ENCODE measurements around the gene TMEM150C.
A peak's percentile ranks its signal among the peaks of the same experiment; 100 is the strongest.

Gene TMEM150C

GRCh38 chr4:82467471-82467870, 94.3 kb downstream of the TMEM150C start:
- Histone ChIP-seq H3K4me1 (ENCODE audit: control insufficient read depth, insufficient read depth, low read length) (peaks cover 4% of the 10 kb centered on the region), H3K9me3 (replicated peaks; ENCODE audit: low read length) (no peaks in the 10 kb centered on the region), H3K9ac (ENCODE audit: low read depth, low read length) (no peak overlapping the region), H3K4me2 (ENCODE audit: low read length) (no peak overlapping the region), H3K4me3 (ENCODE audit: low read length) (no peak overlapping the region), H3K27me3 (ENCODE audit: control insufficient read depth, insufficient read depth, low read length) (no peaks in the 10 kb centered on the region), H3K36me3 (ENCODE audit: insufficient read depth, low read length) (peaks cover 12% of the 10 kb centered on the region)

GRCh38 chr4:82463221-82463620, 98.6 kb downstream of the TMEM150C start:
- Histone ChIP-seq H3K9ac (ENCODE audit: low read depth, low read length) (no peak overlapping the region), H3K4me1 (ENCODE audit: control insufficient read depth, insufficient read depth, low read length) (no peaks in the 10 kb centered on the region), H3K4me3 (ENCODE audit: low read length) (no peak overlapping the region), H3K36me3 (ENCODE audit: insufficient read depth, low read length) (peaks cover 33% of the 10 kb centered on the region), H3K9me3 (replicated peaks; ENCODE audit: low read length) (no peaks in the 10 kb centered on the region), H3K4me2 (ENCODE audit: low read length) (no peak overlapping the region), H3K27me3 (ENCODE audit: control insufficient read depth, insufficient read depth, low read length) (no peaks in the 10 kb centered on the region)

- H3K4me2 ChIP-seq (ENCODE audit: low read length): peak overlapping the region; percentile 26
- no peaks in the 10 kb centered on the region for H3K27me3 ChIP-seq (ENCODE audit: control insufficient read depth, insufficient read depth, low read length)
- no peak overlapping the region for H3K9ac ChIP-seq (ENCODE audit: low read depth, low read length)
- H3K9me3 ChIP-seq (replicated peaks; ENCODE audit: low read length): no peaks in the 10 kb centered on the region
- H3K4me3 ChIP-seq (ENCODE audit: low read length): no peak overlapping the region
- no peaks in the 10 kb centered on the region for H3K4me1 ChIP-seq (ENCODE audit: control insufficient read depth, insufficient read depth, low read length)
- peaks cover 35% of the 10 kb centered on the region for H3K36me3 ChIP-seq (ENCODE audit: insufficient read depth, low read length)
These were observed 99.4 kb downstream of the TMEM150C start for GRCh38 chr4:82462415-82462831.

- peaks cover 42% of the 10 kb centered on the region for H3K36me3 ChIP-seq (ENCODE audit: insufficient read depth, low read length)
- H3K4me1 ChIP-seq (ENCODE audit: control insufficient read depth, insufficient read depth, low read length): no peaks in the 10 kb centered on the region
- H3K9ac ChIP-seq (ENCODE audit: low read depth, low read length): no peak overlapping the region
- no peak overlapping the region for H3K4me2 ChIP-seq (ENCODE audit: low read length)
- H3K9me3 ChIP-seq (replicated peaks; ENCODE audit: low read length): no peaks in the 10 kb centered on the region
- no peaks in the 10 kb centered on the region for H3K27me3 ChIP-seq (ENCODE audit: control insufficient read depth, insufficient read depth, low read length)
- H3K4me3 ChIP-seq (ENCODE audit: low read length): no peak overlapping the region
These were observed 100.1 kb downstream of the TMEM150C start for GRCh38 chr4:82461710-82462109.

DNA sequence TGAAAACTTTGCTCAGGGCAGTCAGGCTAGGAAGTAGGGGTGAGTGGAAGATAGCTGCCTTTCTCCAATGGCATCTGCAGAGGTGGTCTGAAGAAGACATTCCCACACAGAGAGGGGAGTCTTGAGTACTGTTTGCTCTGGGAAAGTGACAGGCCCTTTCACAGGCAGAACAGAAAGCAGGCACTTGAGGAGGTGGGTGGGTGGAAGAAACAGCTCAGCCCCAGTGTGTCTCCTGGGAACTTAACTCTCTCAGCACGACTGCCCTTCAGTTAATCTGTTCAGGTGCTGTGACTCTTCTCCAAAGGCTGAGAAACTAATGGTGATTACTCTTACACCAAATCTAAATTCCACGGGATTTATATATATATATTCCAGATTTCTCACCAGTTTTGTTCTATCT, 103.1 kb downstream of the TMEM150C start:
- Histone ChIP-seq H3K4me3 (ENCODE audit: low read length) (no peak overlapping the region), H3K27me3 (ENCODE audit: control insufficient read depth, insufficient read depth, low read length) (no peaks in the 10 kb centered on the region), H3K9me3 (replicated peaks; ENCODE audit: low read length) (no peaks in the 10 kb centered on the region), H3K4me1 (ENCODE audit: control insufficient read depth, insufficient read depth, low read length) (no peaks in the 10 kb centered on the region), H3K36me3 (ENCODE audit: insufficient read depth, low read length) (peaks cover 49% of the 10 kb centered on the region), H3K9ac (ENCODE audit: low read depth, low read length) (no peak overlapping the region), H3K4me2 (ENCODE audit: low read length) (no peak overlapping the region)

DNA sequence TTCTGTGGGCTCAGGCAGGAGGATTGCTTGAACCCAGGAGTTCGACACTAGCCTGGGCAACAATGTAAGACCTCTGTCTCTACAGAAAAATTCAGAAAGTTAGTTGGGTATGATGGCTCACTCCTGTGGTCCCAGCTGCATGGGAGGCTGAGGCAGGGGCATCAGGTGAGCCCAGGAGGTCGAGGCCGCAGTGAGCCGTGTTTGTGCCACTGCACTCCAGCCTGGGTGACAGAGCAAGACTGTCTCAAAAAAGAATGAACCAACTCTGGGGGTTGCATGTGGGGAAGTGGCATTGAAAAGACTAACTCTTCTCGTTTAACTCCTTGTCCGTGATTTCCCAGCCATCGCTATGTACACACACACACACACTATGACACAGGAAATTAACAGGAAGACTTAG, 104.5 kb downstream of the TMEM150C start:
- peaks cover 43% of the 10 kb centered on the region for H3K36me3 ChIP-seq (ENCODE audit: insufficient read depth, low read length)
- no peaks in the 10 kb centered on the region for H3K4me1 ChIP-seq (ENCODE audit: control insufficient read depth, insufficient read depth, low read length)
- H3K4me3 ChIP-seq (ENCODE audit: low read length): no peak overlapping the region
- no peaks in the 10 kb centered on the region for H3K27me3 ChIP-seq (ENCODE audit: control insufficient read depth, insufficient read depth, low read length)
- H3K9me3 ChIP-seq (replicated peaks; ENCODE audit: low read length): no peaks in the 10 kb centered on the region
- no peak overlapping the region for H3K4me2 ChIP-seq (ENCODE audit: low read length)
- H3K9ac ChIP-seq (ENCODE audit: low read depth, low read length): no peak overlapping the region

DNA sequence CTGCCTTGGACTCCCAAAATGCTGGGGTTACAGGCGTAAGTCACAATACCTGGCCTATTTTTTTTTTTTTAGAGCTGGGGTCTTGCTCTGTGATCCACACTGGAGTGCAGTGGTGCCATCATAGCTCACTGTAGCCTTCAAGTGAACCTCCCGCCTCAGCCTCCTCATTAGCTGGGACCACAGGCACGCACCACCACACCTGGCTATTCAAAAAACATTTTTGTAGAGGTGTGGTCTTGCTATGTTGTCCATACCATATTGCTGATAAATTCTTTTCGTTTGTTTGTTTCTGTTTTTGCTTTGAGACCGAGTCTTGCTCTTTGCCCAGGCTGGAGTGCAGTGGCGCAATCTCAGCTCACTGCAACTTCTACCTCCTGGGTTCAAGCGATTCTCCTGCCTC, 109.8 kb downstream of the TMEM150C start:
- H3K4me1 ChIP-seq (ENCODE audit: control insufficient read depth, insufficient read depth, low read length): no peaks in the 10 kb centered on the region
- no peak overlapping the region for H3K4me2 ChIP-seq (ENCODE audit: low read length)
- H3K9ac ChIP-seq (ENCODE audit: low read depth, low read length): no peak overlapping the region
- peaks cover 42% of the 10 kb centered on the region for H3K36me3 ChIP-seq (ENCODE audit: insufficient read depth, low read length)
- no peaks in the 10 kb centered on the region for H3K27me3 ChIP-seq (ENCODE audit: control insufficient read depth, insufficient read depth, low read length)
- H3K4me3 ChIP-seq (ENCODE audit: low read length): no peak overlapping the region
- H3K9me3 ChIP-seq (replicated peaks; ENCODE audit: low read length): no peaks in the 10 kb centered on the region

DNA sequence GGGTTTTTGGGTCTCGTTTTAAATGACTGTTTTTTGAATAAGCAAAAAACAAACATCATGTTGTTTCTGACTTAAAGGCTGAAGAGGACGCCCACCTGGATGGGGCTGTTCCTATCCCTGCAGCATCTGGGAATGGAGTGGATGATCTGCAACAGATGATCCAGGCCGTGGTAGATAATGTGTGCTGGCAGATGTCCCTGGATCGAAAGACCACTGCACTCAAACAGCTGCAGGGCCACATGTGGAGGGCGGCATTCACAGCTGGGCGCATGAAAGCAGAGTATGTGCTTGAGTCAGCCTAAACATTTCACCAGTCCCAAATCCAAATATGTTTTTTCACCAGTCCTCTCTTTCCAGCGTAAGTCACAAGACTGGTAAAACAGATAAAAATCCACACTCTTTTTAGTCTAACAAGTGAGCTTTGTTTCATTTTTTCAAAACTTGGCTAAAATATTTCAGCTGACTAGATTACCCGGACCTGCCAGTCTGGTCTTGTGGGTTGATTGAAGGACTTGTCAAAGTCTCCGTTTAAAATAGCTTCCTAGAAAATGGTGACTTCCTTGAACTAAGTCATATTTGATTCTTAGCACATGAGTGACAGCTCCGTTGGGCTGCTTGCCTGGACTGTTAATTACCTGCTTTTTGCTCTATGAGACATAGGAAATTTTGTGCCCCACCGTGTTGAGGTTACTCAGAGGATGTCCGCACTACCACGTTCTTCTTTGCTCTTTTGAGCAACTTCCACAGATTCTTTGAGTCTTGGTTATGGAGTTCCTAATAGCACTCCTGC, 110.6 kb downstream of the TMEM150C start:
- H3K36me3 ChIP-seq (ENCODE audit: insufficient read depth, low read length): peaks cover 34% of the 10 kb centered on the region
- no peak overlapping the region for H3K9ac ChIP-seq (ENCODE audit: low read depth, low read length)
- no peak overlapping the region for H3K4me3 ChIP-seq (ENCODE audit: low read length)

DNA sequence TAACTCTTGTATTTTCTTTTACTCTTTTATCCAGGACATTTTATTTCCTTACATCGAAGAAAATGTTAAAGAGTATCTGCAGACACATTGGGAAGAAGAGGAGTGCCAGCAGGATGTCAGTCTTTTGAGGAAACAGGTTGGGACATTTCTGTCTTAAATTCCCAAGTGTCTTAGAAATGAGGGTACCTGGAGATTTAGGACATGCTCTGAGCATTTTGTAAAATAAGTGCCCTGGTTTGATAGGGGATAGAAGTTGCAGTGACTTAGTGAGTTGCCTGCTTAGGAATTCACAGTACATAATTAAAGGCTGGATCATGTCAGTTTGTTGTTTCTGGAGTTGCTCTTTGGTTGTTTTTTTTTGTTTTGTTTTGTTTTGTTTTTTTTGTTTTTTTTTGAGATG, 113.9 kb downstream of the TMEM150C start:
- Histone ChIP-seq H3K36me3 (ENCODE audit: insufficient read depth, low read length) (peaks cover 25% of the 10 kb centered on the region), H3K9me3 (replicated peaks; ENCODE audit: low read length) (no peaks in the 10 kb centered on the region)

More for the DNA sequence above, 110.6 kb downstream of the TMEM150C start:
- H3K4me1 ChIP-seq (ENCODE audit: control insufficient read depth, insufficient read depth, low read length): no peaks in the 10 kb centered on the region
- H3K4me2 ChIP-seq (ENCODE audit: low read length): no peak overlapping the region
- no peaks in the 10 kb centered on the region for H3K9me3 ChIP-seq (replicated peaks; ENCODE audit: low read length)
- H3K27me3 ChIP-seq (ENCODE audit: control insufficient read depth, insufficient read depth, low read length): no peaks in the 10 kb centered on the region

GRCh38 chr4:82439088-82439487, 122.7 kb downstream of the TMEM150C start:
- no peaks in the 10 kb centered on the region for H3K27me3 ChIP-seq (ENCODE audit: control insufficient read depth, insufficient read depth, low read length)

More for the DNA sequence above, 113.9 kb downstream of the TMEM150C start:
- H3K4me3 ChIP-seq (ENCODE audit: low read length): no peak overlapping the region
- H3K27me3 ChIP-seq (ENCODE audit: control insufficient read depth, insufficient read depth, low read length): no peaks in the 10 kb centered on the region
- no peaks in the 10 kb centered on the region for H3K4me1 ChIP-seq (ENCODE audit: control insufficient read depth, insufficient read depth, low read length)
- H3K9ac ChIP-seq (ENCODE audit: low read depth, low read length): no peak overlapping the region
- no peak overlapping the region for H3K4me2 ChIP-seq (ENCODE audit: low read length)

GRCh38 chr4:82437285-82438005, 124.3 kb downstream of the TMEM150C start:
- Histone ChIP-seq H3K4me1 (ENCODE audit: control insufficient read depth, insufficient read depth, low read length) (peaks cover 5% of the 10 kb centered on the region), H3K9ac (ENCODE audit: low read depth, low read length) (no peak overlapping the region), H3K4me3 (ENCODE audit: low read length) (no peak overlapping the region), H3K27me3 (ENCODE audit: control insufficient read depth, insufficient read depth, low read length) (no peaks in the 10 kb centered on the region), H3K4me2 (ENCODE audit: low read length) (no peak overlapping the region), H3K36me3 (ENCODE audit: insufficient read depth, low read length) (peaks cover 3% of the 10 kb centered on the region), H3K9me3 (replicated peaks; ENCODE audit: low read length) (no peaks in the 10 kb centered on the region)

More at GRCh38 chr4:82439088-82439487, 122.7 kb downstream of the TMEM150C start:
- H3K4me2 ChIP-seq (ENCODE audit: low read length): no peak overlapping the region
- no peak overlapping the region for H3K9ac ChIP-seq (ENCODE audit: low read depth, low read length)
- no peak overlapping the region for H3K4me3 ChIP-seq (ENCODE audit: low read length)
- H3K9me3 ChIP-seq (replicated peaks; ENCODE audit: low read length): no peaks in the 10 kb centered on the region
- H3K4me1 ChIP-seq (ENCODE audit: control insufficient read depth, insufficient read depth, low read length): no peaks in the 10 kb centered on the region
- H3K36me3 ChIP-seq (ENCODE audit: insufficient read depth, low read length): peaks cover 3% of the 10 kb centered on the region
